ENCODE measurements around the gene HIRA. TPM values are rescaled to one million over a fixed set of nuclear protein-coding genes. Genes with fewer than 3 reads are reported as not detected.

The HIRA gene
- total RNA-seq, 2 experiments from 2014 or later, result 31.2 to 55.7 TPM

DNA sequence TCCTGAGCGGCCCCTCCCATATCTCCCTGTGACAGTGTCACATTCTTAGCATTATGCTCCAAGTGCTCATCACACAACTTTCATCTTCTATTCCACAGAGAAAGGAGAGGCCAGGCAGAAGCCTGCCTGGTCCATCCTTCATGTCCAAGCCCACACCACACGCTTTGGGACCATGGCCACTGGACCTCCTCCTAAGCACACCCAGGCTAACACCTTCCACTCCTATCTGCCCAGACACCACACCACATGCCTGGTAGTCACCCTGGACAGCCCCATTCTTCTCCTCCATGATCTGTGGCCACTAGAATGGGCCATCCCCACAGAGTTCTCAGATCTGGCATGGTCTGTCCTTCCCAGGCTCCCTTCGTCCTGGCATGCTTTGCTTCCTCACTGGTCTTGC is 55.3 kb downstream of the HIRA start:
- TF ChIP-seq EZH2phosphoT487 (IDR thresholded peaks at IDR 0.05; ENCODE audit: borderline replicate concordance, low read depth, low read length), result no peak
- TF ChIP-seq, protein P1, sequence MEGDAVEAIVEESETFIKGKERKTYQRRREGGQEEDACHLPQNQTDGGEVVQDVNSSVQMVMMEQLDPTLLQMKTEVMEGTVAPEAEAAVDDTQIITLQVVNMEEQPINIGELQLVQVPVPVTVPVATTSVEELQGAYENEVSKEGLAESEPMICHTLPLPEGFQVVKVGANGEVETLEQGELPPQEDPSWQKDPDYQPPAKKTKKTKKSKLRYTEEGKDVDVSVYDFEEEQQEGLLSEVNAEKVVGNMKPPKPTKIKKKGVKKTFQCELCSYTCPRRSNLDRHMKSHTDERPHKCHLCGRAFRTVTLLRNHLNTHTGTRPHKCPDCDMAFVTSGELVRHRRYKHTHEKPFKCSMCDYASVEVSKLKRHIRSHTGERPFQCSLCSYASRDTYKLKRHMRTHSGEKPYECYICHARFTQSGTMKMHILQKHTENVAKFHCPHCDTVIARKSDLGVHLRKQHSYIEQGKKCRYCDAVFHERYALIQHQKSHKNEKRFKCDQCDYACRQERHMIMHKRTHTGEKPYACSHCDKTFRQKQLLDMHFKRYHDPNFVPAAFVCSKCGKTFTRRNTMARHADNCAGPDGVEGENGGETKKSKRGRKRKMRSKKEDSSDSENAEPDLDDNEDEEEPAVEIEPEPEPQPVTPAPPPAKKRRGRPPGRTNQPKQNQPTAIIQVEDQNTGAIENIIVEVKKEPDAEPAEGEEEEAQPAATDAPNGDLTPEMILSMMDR (conservative IDR thresholded peaks at IDR 0.05; ENCODE audit: low read length), result no peak
- no TSS peak for BruUV-seq (replicated peaks)
- H3K27ac ChIP-seq (ENCODE audit: low read depth, low read length, poor library complexity, severe bottlenecking), result no peak overlapping the region
- H3K4me3 ChIP-seq (ENCODE audit: low read depth, low read length, poor library complexity, severe bottlenecking), result no peak overlapping the region
- no peaks in the 10 kb centered on the region for H3K9me3 ChIP-seq (ENCODE audit: low read length)
- ChIA-PET POLR2A (no interaction called here), CTCF (ENCODE audit: unreplicated experiment) (no interaction called here)
- H3K36me3 ChIP-seq (ENCODE audit: insufficient read depth, low read length), result peaks cover 89% of the 10 kb centered on the region
- DNase-seq (ENCODE audit: low spot score), result no peak
- no peaks in the 10 kb centered on the region for H3K4me1 ChIP-seq (ENCODE audit: insufficient read depth, low read length, poor library complexity, severe bottlenecking)
- no peak overlapping the region for H2AFZ ChIP-seq (ENCODE audit: low read length)
- intact Hi-C loops (cut with micrococcal nuclease; ENCODE audit: unreplicated experiment), result no loop called here
- no peaks in the 10 kb centered on the region for H3K9me2 ChIP-seq (ENCODE audit: insufficient read depth, low read length)
- no peaks in the 10 kb centered on the region for H3K79me2 ChIP-seq (ENCODE audit: insufficient read depth, low read depth, low read length)
- no peak overlapping the region for H3K4me2 ChIP-seq (ENCODE audit: low read length)
- H4K20me1 ChIP-seq (ENCODE audit: insufficient read depth, low read length), result no peaks in the 10 kb centered on the region

DNA sequence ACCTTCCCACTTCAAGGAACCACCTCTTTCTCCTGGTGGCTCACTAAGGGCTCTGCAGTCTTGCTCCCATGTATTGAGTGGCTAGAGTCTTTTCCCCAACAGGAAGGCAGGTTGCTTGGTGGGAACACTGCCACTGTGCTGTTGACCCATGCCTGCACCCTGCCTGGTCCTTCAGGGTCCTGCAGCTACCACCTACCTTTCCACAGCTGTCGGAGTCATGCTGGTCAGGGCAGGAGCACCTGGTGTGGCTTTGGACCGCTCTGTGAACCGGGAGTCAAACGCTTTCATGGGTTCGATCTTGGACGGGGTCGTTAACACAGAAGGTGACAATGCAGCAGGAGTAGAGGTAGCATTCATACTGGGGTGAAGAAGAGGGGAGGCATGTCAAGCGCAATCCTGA is 56.1 kb downstream of the HIRA start:
- no peak for TF ChIP-seq EZH2phosphoT487 (IDR thresholded peaks at IDR 0.05; ENCODE audit: borderline replicate concordance, low read depth, low read length)
- TF ChIP-seq, protein P1 (conservative IDR thresholded peaks at IDR 0.05; ENCODE audit: low read length), result no peak
- Histone ChIP-seq H3K27ac (ENCODE audit: low read depth, low read length, poor library complexity, severe bottlenecking) (no peak overlapping the region), H3K9me2 (ENCODE audit: insufficient read depth, low read length) (no peaks in the 10 kb centered on the region), H3K4me1 (ENCODE audit: insufficient read depth, low read length, poor library complexity, severe bottlenecking) (no peaks in the 10 kb centered on the region), H3K4me2 (ENCODE audit: low read length) (no peak overlapping the region), H3K36me3 (ENCODE audit: insufficient read depth, low read length) (peaks cover 90% of the 10 kb centered on the region), H3K4me3 (ENCODE audit: low read depth, low read length, poor library complexity, severe bottlenecking) (no peak overlapping the region), H3K79me2 (ENCODE audit: insufficient read depth, low read depth, low read length) (no peaks in the 10 kb centered on the region), H3K9me3 (ENCODE audit: low read length) (no peaks in the 10 kb centered on the region), H2AFZ (ENCODE audit: low read length) (no peak overlapping the region), H4K20me1 (ENCODE audit: insufficient read depth, low read length) (no peaks in the 10 kb centered on the region)
- CTCF ChIA-PET (ENCODE audit: unreplicated experiment), result no interaction called here
- intact Hi-C loops (cut with micrococcal nuclease; ENCODE audit: unreplicated experiment), result no loop called here
- no peak for DNase-seq (ENCODE audit: low spot score)
- POLR2A ChIA-PET, result no interaction called here
- no TSS peak for BruUV-seq (replicated peaks)

DNA sequence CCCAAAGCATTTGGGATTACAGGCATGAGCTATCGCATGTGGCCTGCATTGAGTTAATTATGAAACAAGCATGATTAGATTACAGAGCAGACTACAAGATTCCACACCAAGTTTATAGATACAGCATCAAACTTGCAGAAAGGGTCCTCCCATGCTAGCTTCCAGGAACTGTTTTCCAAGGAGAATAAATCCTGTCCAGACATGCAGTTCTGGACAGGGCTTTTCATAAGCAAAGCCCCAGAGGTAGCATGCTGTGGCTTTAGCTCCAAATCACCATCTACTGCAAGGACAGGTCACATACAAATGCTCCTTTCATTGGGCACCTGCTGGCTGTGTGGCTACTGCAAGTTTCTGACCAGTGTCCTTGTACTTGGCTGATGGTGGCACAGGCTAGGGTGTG is 57.1 kb downstream of the HIRA start:
- no peak for TF ChIP-seq EZH2phosphoT487 (IDR thresholded peaks at IDR 0.05; ENCODE audit: borderline replicate concordance, low read depth, low read length)
- TF ChIP-seq, protein P1 (conservative IDR thresholded peaks at IDR 0.05; ENCODE audit: low read length), result no peak
- no TSS peak for BruUV-seq (replicated peaks)
- Histone ChIP-seq H3K9me2 (ENCODE audit: insufficient read depth, low read length) (no peaks in the 10 kb centered on the region), H3K4me3 (ENCODE audit: low read depth, low read length, poor library complexity, severe bottlenecking) (no peak overlapping the region), H3K36me3 (ENCODE audit: insufficient read depth, low read length) (peaks cover 89% of the 10 kb centered on the region), H3K4me1 (ENCODE audit: insufficient read depth, low read length, poor library complexity, severe bottlenecking) (no peaks in the 10 kb centered on the region), H3K79me2 (ENCODE audit: insufficient read depth, low read depth, low read length) (no peaks in the 10 kb centered on the region), H3K9me3 (ENCODE audit: low read length) (no peaks in the 10 kb centered on the region), H3K4me2 (ENCODE audit: low read length) (no peak overlapping the region), H4K20me1 (ENCODE audit: insufficient read depth, low read length) (no peaks in the 10 kb centered on the region), H2AFZ (ENCODE audit: low read length) (no peak overlapping the region), H3K27ac (ENCODE audit: low read depth, low read length, poor library complexity, severe bottlenecking) (no peak overlapping the region)
- POLR2A ChIA-PET, result interaction anchor here (1.0 kb wide), 1 partner anchor 46 kb away, joined by 3 read pairs; no protein-coding TSS in a partner anchor
- CTCF ChIA-PET (ENCODE audit: unreplicated experiment), result no interaction called here
- intact Hi-C loops (cut with micrococcal nuclease; ENCODE audit: unreplicated experiment), result no loop called here
- no peak for DNase-seq (ENCODE audit: low spot score)

Measured in OCI-LY7 (cell line).